Nephron (organoid): ENCODE measurements around the gene SBF2.

Experiments used
- H3K27ac Mint-ChIP-seq, 3 experiments: 2 replicates each; pipeline ENCODE4 v1.8.0; 2020; ENCODE audit warnings: mixed read lengths in 3 of 3, mild to moderate bottlenecking in 2 of 3, moderate library complexity in 1 of 3
- H3K27me3 Mint-ChIP-seq: 2 replicates; pipeline ENCODE4 v1.8.0; 2021; ENCODE audit warnings: low read depth, mild to moderate bottlenecking, moderate library complexity, mixed read lengths
- H3K36me3 Mint-ChIP-seq: 2 replicates; pipeline ENCODE4 v1.8.0; 2020; ENCODE audit warnings: low read depth, mixed read lengths
- H3K4me1 Mint-ChIP-seq: 2 replicates; pipeline ENCODE4 v1.8.0; 2020; ENCODE audit warnings: mixed read lengths
- H3K4me3 Mint-ChIP-seq, 3 experiments: 2 replicates each; pipeline ENCODE4 v1.8.0; 2020; ENCODE audit warnings: mild to moderate bottlenecking in 3 of 3, mixed read lengths in 3 of 3, moderate library complexity in 2 of 3
- H3K9me3 Mint-ChIP-seq: 2 replicates; pipeline ENCODE4 v1.8.0; 2020; ENCODE audit warnings: mixed read lengths
- CTCF ChIP-seq, 3 experiments: fragments of 200-600 bp; sonication (generic); IDR thresholded peaks; one replicate each; pipeline ENCODE4 v1.5.0; 2021; ENCODE audit warnings: antibody characterized with exemption in 3 of 3; ENCODE audit not compliant: unreplicated experiment in 3 of 3

The SBF2 gene

GRCh38 chr11:10192036-10192435, 102.0 kb downstream of the SBF2 start:
- no peak overlapping the region for H3K27ac Mint-ChIP-seq
- no peak for TF ChIP-seq CTCF (IDR thresholded peaks at IDR 0.05; ENCODE audit: unreplicated experiment in 3 of 3)
- no peak overlapping the region for H3K4me3 Mint-ChIP-seq
- H3K4me1 Mint-ChIP-seq = no peaks in the 10 kb centered on the region
- H3K27me3 Mint-ChIP-seq = no peaks in the 10 kb centered on the region
- no peaks in the 10 kb centered on the region for H3K9me3 Mint-ChIP-seq
- peaks cover 7% of the 10 kb centered on the region for H3K36me3 Mint-ChIP-seq

- Mint-ChIP-seq H3K27ac (no peak overlapping the region), H3K27me3 (no peaks in the 10 kb centered on the region), H3K9me3 (peaks cover 12% of the 10 kb centered on the region), H3K36me3 (peaks cover 22% of the 10 kb centered on the region), H3K4me1 (no peaks in the 10 kb centered on the region), H3K4me3 (no peak overlapping the region)
- peak in 2 of 3 experiments; percentile 25 to 48 for TF ChIP-seq CTCF (IDR thresholded peaks at IDR 0.05; ENCODE audit: unreplicated experiment in 3 of 3)
Measured at GRCh38 chr11:10181811-10182210, 112.2 kb downstream of the SBF2 start.

DNA sequence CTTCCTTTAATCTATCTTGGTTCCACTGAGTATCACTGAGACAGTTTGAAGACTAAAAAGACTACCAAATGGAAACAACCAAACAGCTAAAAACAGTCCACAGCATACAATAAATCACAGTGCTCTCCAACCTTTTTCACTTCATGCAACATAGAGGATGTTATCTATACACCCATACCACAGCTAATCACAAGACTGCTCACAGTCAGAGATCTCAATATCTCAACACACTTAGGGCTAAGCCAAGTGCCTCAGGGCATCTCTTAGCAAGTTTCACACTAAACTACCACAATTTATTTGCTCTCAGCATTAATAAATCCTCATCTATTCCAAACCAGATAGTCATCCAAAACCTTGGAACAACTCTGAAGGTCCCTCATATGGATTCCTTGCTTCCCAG, 129.4 kb downstream of the SBF2 start:
- TF ChIP-seq CTCF (IDR thresholded peaks at IDR 0.05; ENCODE audit: unreplicated experiment in 3 of 3) = no peak
- Mint-ChIP-seq H3K4me1 (no peaks in the 10 kb centered on the region), H3K27ac (no peak overlapping the region), H3K4me3 (no peak overlapping the region), H3K9me3 (peaks cover 3% of the 10 kb centered on the region), H3K36me3 (peaks cover 4% of the 10 kb centered on the region), H3K27me3 (no peaks in the 10 kb centered on the region)

GRCh38 chr11:10162222-10162621, 131.8 kb downstream of the SBF2 start:
- Mint-ChIP-seq H3K4me1 (no peaks in the 10 kb centered on the region), H3K36me3 (peaks cover 17% of the 10 kb centered on the region), H3K27ac (no peak overlapping the region), H3K9me3 (peaks cover 24% of the 10 kb centered on the region), H3K4me3 (no peak overlapping the region), H3K27me3 (no peaks in the 10 kb centered on the region)
- TF ChIP-seq CTCF (IDR thresholded peaks at IDR 0.05; ENCODE audit: unreplicated experiment in 3 of 3) = no peak

GRCh38 chr11:10160350-10160749, 133.7 kb downstream of the SBF2 start:
- Mint-ChIP-seq H3K9me3 (peaks cover 32% of the 10 kb centered on the region), H3K4me3 (no peak overlapping the region), H3K4me1 (no peaks in the 10 kb centered on the region), H3K36me3 (peaks cover 26% of the 10 kb centered on the region), H3K27me3 (no peaks in the 10 kb centered on the region), H3K27ac (no peak overlapping the region)
- no peak for TF ChIP-seq CTCF (IDR thresholded peaks at IDR 0.05; ENCODE audit: unreplicated experiment in 3 of 3)

DNA sequence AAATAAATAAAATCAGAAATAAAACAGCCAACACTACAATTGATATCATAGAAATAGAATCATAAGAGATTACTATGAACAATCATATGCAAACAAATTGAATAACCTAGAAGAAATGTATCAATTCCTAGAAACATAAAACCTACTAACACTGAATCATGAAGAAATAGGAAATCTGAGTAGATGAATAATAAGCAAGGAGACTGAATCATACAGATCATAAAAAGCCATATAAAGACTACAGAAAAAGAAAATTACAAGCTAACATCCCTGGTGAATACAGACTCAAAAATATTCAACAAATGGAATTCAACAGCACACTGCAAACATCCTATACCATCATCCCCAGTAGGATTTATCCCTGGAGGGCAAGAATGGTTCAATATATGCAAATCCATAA, 135.6 kb downstream of the SBF2 start:
- H3K27me3 Mint-ChIP-seq = no peaks in the 10 kb centered on the region
- H3K9me3 Mint-ChIP-seq = peaks cover 32% of the 10 kb centered on the region
- no peaks in the 10 kb centered on the region for H3K4me1 Mint-ChIP-seq
- peaks cover 26% of the 10 kb centered on the region for H3K36me3 Mint-ChIP-seq
- H3K4me3 Mint-ChIP-seq = no peak overlapping the region
- TF ChIP-seq CTCF (IDR thresholded peaks at IDR 0.05; ENCODE audit: unreplicated experiment in 3 of 3) = no peak
- no peak overlapping the region for H3K27ac Mint-ChIP-seq
